Measurements from ENCODE around the gene KAZALD1. TPM values are rescaled to one million over a fixed set of nuclear protein-coding genes. Genes with fewer than 3 reads are reported as not detected.

Gene KAZALD1
- total RNA-seq, 1 donor from 2014 or later: 8.1 TPM

DNA sequence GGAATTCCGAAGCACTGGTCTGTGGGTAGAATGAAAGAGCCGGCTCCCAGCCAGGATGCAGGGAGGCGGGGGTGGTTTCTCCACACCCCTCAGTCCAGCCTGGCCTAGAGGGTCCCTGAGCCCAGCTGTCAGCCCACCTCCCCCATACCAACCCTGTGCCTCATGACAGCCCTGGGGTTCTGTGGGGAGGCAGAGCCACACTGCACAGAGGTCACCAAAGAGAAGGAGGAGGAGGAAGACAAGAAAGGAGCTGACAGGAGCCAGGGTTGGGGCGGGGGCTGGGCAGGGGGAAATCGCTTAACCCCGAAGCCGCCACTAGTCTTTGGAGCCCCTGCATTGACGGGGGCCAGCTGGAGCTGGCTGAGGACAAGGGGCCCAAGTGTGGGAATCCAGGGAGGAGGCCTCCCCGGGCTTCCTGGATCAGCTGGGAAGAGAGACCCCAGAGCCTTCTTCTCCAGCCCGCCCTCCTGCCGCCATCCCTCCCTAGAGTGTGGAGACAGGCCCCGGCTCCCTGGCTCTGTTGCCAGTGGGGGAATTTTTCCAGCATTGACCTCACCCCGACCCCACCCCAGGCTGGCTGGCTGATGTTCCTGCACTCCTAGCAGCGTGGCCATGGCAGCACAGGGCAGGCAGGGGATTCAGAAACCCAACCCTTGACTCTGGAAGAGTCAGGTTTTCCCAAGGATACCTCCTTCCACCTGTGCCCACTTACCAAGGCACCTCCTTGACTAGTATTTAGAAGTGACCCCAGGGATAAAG, 32.5 kb downstream of the KAZALD1 start:
- no peaks in the 10 kb centered on the region for H3K4me1 ChIP-seq (ENCODE audit: insufficient read depth, low read length)
- no peak overlapping the region for H2AFZ ChIP-seq (ENCODE audit: low read depth, low read length)
- no peak for DNase-seq (ENCODE audit: low read depth)
- no peak for FAIRE-seq
- no peaks in the 10 kb centered on the region for H3K36me3 ChIP-seq (ENCODE audit: insufficient read depth, low read length)
- no peak overlapping the region for H3K27ac ChIP-seq (ENCODE audit: low read depth, low read length)
- no peak for TF ChIP-seq EZH2 (IDR thresholded peaks at IDR 0.05; ENCODE audit: insufficient read depth, low read length)
- TF ChIP-seq CTCF (IDR thresholded peaks at IDR 0.05; ENCODE audit: insufficient read depth, low read depth, low read length): no peak
- H3K9me3 ChIP-seq (ENCODE audit: insufficient read depth, low read depth, low read length): no peaks in the 10 kb centered on the region
- peaks cover 52% of the 10 kb centered on the region for H3K27me3 Mint-ChIP-seq (ENCODE audit: low read depth, unreplicated experiment)
- peaks cover 2% of the 10 kb centered on the region for H3K4me1 Mint-ChIP-seq (ENCODE audit: low read depth, unreplicated experiment)
- no peaks in the 10 kb centered on the region for H4K20me1 ChIP-seq (ENCODE audit: insufficient read depth, low read length)
- H3K27me3 ChIP-seq (ENCODE audit: insufficient read depth, low read length): peaks cover 44% of the 10 kb centered on the region
- H3K9me3 Mint-ChIP-seq (ENCODE audit: unreplicated experiment): no peaks in the 10 kb centered on the region
- H3K4me3 Mint-ChIP-seq (ENCODE audit: unreplicated experiment): no peak overlapping the region
- no peak overlapping the region for H3K27ac Mint-ChIP-seq (ENCODE audit: unreplicated experiment)
- H3K4me2 ChIP-seq (ENCODE audit: low read length): no peak overlapping the region
- H3K36me3 Mint-ChIP-seq (ENCODE audit: low read depth, unreplicated experiment): no peaks in the 10 kb centered on the region
- no peak overlapping the region for H3K4me3 ChIP-seq (ENCODE audit: insufficient read depth, low read depth, low read length)
- H3K79me2 ChIP-seq (ENCODE audit: insufficient read depth, low read length): no peaks in the 10 kb centered on the region
- H3K9ac ChIP-seq (ENCODE audit: low read length): no peak overlapping the region

- no peaks in the 10 kb centered on the region for H3K79me2 ChIP-seq (ENCODE audit: insufficient read depth, low read length)
- no peaks in the 10 kb centered on the region for H4K20me1 ChIP-seq (ENCODE audit: insufficient read depth, low read length)
- no peaks in the 10 kb centered on the region for H3K4me1 ChIP-seq (ENCODE audit: insufficient read depth, low read length)
- no peaks in the 10 kb centered on the region for H3K36me3 ChIP-seq (ENCODE audit: insufficient read depth, low read length)
- H3K36me3 Mint-ChIP-seq (ENCODE audit: low read depth, unreplicated experiment): no peaks in the 10 kb centered on the region
- no peak overlapping the region for H3K4me2 ChIP-seq (ENCODE audit: low read length)
- H3K9ac ChIP-seq (ENCODE audit: low read length): no peak overlapping the region
- DNase-seq (ENCODE audit: low read depth): no peak
- FAIRE-seq: no peak
- no peak for TF ChIP-seq CTCF (IDR thresholded peaks at IDR 0.05; ENCODE audit: insufficient read depth, low read depth, low read length)
- no peak for TF ChIP-seq EZH2 (IDR thresholded peaks at IDR 0.05; ENCODE audit: insufficient read depth, low read length)
- H3K27ac Mint-ChIP-seq (ENCODE audit: unreplicated experiment): peak overlapping the region; percentile 34
- peaks cover 58% of the 10 kb centered on the region for H3K27me3 Mint-ChIP-seq (ENCODE audit: low read depth, unreplicated experiment)
- H3K27ac ChIP-seq (ENCODE audit: low read depth, low read length): no peak overlapping the region
- H3K9me3 Mint-ChIP-seq (ENCODE audit: unreplicated experiment): no peaks in the 10 kb centered on the region
- H3K27me3 ChIP-seq (ENCODE audit: insufficient read depth, low read length): peaks cover 44% of the 10 kb centered on the region
- H3K4me3 Mint-ChIP-seq (ENCODE audit: unreplicated experiment): no peak overlapping the region
- H3K4me1 Mint-ChIP-seq (ENCODE audit: low read depth, unreplicated experiment): peaks cover 2% of the 10 kb centered on the region
- no peak overlapping the region for H2AFZ ChIP-seq (ENCODE audit: low read depth, low read length)
- H3K4me3 ChIP-seq (ENCODE audit: insufficient read depth, low read depth, low read length): no peak overlapping the region
- no peaks in the 10 kb centered on the region for H3K9me3 ChIP-seq (ENCODE audit: insufficient read depth, low read depth, low read length)
These were observed 33.2 kb downstream of the KAZALD1 start for GRCh38 chr10:101095004-101095403.

DNA sequence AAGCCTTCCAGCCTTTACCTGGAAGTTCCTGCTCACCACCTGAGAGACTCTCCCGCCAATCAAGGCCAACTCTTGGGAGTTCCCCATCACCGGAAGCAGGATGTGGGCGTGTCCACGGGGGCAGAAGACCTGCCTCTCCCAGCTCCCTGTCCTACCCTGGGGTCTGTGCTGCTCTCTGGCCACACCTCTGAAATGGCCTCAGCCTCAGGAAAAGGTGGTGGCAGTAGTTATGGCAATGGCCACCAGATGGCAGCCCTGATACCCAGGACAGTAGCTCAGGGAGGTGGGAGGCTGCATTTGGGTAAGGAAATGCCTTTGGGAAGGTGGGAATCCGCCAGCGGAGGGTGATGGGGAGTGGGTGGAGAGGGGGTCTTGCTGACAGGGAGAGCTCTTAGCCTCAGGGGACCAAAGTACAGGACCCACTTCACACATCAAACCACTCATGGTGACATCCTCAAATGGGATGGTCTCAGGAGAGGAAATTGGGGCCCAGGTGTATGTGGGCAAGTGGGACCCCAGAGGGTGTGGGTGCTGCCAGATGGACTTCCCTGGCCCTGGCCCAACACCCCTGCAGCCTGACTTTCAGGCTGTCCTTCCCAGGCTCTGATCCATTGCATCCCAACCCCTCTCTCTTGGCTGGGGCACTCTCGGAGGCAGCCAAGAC, 33.9 kb downstream of the KAZALD1 start:
- TF ChIP-seq EZH2 (IDR thresholded peaks at IDR 0.05; ENCODE audit: insufficient read depth, low read length) (no peak), CTCF (IDR thresholded peaks at IDR 0.05; ENCODE audit: insufficient read depth, low read depth, low read length) (peak; percentile 71)
- FAIRE-seq (no peak), DNase-seq (ENCODE audit: low read depth) (peak; percentile 17)
- Histone ChIP-seq H3K4me1 (ENCODE audit: insufficient read depth, low read length) (no peaks in the 10 kb centered on the region), H2AFZ (ENCODE audit: low read depth, low read length) (no peak overlapping the region), H3K27ac (ENCODE audit: low read depth, low read length) (no peak overlapping the region), H3K9ac (ENCODE audit: low read length) (no peak overlapping the region), H3K9me3 (ENCODE audit: insufficient read depth, low read depth, low read length) (no peaks in the 10 kb centered on the region), H3K4me2 (ENCODE audit: low read length) (no peak overlapping the region), H4K20me1 (ENCODE audit: insufficient read depth, low read length) (no peaks in the 10 kb centered on the region), H3K36me3 (ENCODE audit: insufficient read depth, low read length) (no peaks in the 10 kb centered on the region), H3K79me2 (ENCODE audit: insufficient read depth, low read length) (no peaks in the 10 kb centered on the region), H3K4me3 (ENCODE audit: insufficient read depth, low read depth, low read length) (no peak overlapping the region), H3K27me3 (ENCODE audit: insufficient read depth, low read length) (peaks cover 40% of the 10 kb centered on the region)
- Mint-ChIP-seq H3K9me3 (ENCODE audit: unreplicated experiment) (no peaks in the 10 kb centered on the region), H3K36me3 (ENCODE audit: low read depth, unreplicated experiment) (no peaks in the 10 kb centered on the region), H3K27ac (ENCODE audit: unreplicated experiment) (no peak overlapping the region), H3K4me1 (ENCODE audit: low read depth, unreplicated experiment) (peaks cover 2% of the 10 kb centered on the region), H3K4me3 (ENCODE audit: unreplicated experiment) (no peak overlapping the region), H3K27me3 (ENCODE audit: low read depth, unreplicated experiment) (peaks cover 58% of the 10 kb centered on the region)

Data from astrocyte (in vitro differentiated cells and primary cell).